ENCODE results near the gene PMIS2. TPM values are rescaled to one million over a fixed set of nuclear protein-coding genes. Genes with fewer than 3 reads are reported as not detected.

The PMIS2 gene
- total RNA-seq, 1 experiment from 2014 or later: not detected

- no peaks in the 10 kb centered on the region for H3K36me3 ChIP-seq (ENCODE audit: control insufficient read depth in 1 of 2, insufficient read depth in 2 of 2, low read length in 2 of 2)
- H2AFZ ChIP-seq (ENCODE audit: low read depth, low read length, poor library complexity, severe bottlenecking): no peak overlapping the region
- H3K27me3 ChIP-seq (ENCODE audit: insufficient read depth, low read length): no peaks in the 10 kb centered on the region
- TF ChIP-seq REST (IDR thresholded peaks at IDR 0.05; ENCODE audit: low read depth) (no peak), POLR2A (IDR thresholded peaks at IDR 0.05; ENCODE audit: borderline replicate concordance, extremely low read depth, insufficient read depth, insufficient read length) (no peak), ELF1 (IDR thresholded peaks at IDR 0.05; ENCODE audit: borderline replicate concordance, low read depth) (no peak), JUND (IDR thresholded peaks at IDR 0.05) (no peak), EGR1 (IDR thresholded peaks at IDR 0.05; ENCODE audit: low read depth) (no peak), EZH2 (IDR thresholded peaks at IDR 0.05) (no peak), SP1 (IDR thresholded peaks at IDR 0.05; ENCODE audit: low read depth) (no peak), ATF3 (IDR thresholded peaks at IDR 0.05) (no peak)
- H3K79me2 ChIP-seq (ENCODE audit: insufficient read depth, low read length): no peaks in the 10 kb centered on the region
- H3K9me2 ChIP-seq (ENCODE audit: insufficient read depth): no peaks in the 10 kb centered on the region
- no peak overlapping the region for H3K9ac ChIP-seq (ENCODE audit: low read length)
- no TSS peak for BruUV-seq (replicated peaks)
- H3K4me1 ChIP-seq (ENCODE audit: control insufficient read depth in 1 of 2, insufficient read depth in 2 of 2, low read length in 2 of 2): peaks cover 0 to 12% of the 10 kb centered on the region in 2 experiments; a peak in 1 of 4 replicates
- H3K27ac ChIP-seq (ENCODE audit: low read depth, low read length): no peak overlapping the region
- no peak overlapping the region for H3K4me3 ChIP-seq (replicated peaks in 1 of 2; ENCODE audit: low read depth in 1 of 2, low read length in 2 of 2)
- CTCF ChIA-PET: no interaction called here
- no peaks in the 10 kb centered on the region for H4K20me1 ChIP-seq (ENCODE audit: insufficient read depth)
- ATAC-seq (no peak), DNase-seq (ENCODE audit: low read depth, low spot score) (no peak)
- RAD21 ChIA-PET (ENCODE audit: low non-redundant PET in 1 of 2, low total read pairs in 2 of 2, uncharacterized antibody in 2 of 2, unreplicated experiment in 2 of 2): no interaction called here
- intact Hi-C loops (cut with micrococcal nuclease): no loop called here
- no peaks in the 10 kb centered on the region for H3K9me3 ChIP-seq (ENCODE audit: control insufficient read depth in 1 of 2, insufficient read depth in 1 of 2, low read depth in 1 of 2, low read length in 2 of 2)
- no peak overlapping the region for H3K4me2 ChIP-seq (ENCODE audit: low read length)
- POLR2A ChIA-PET: no interaction called here
These were observed 23.6 kb upstream of the PMIS2 start for GRCh38 chr19:35562336-35562735.

Measured in HCT116 (cell line).